Keratinocyte (primary cell): ENCODE measurements around the gene DCAF15. TPM values are rescaled to one million over a fixed set of nuclear protein-coding genes. Genes with fewer than 3 reads are reported as not detected.

Experiments
- DNase-seq: peaks from one replicate; pipeline ENCODE4 v3.0.0-alpha.2; 2011; ENCODE audit warnings: low read depth, missing footprints, low spot score
- FAIRE-seq: peaks from 2 replicates; lab custom pipeline; 2011; peaks lifted over from hg19 to GRCh38; lab: Jason Lieb, UNC
- H2AFZ ChIP-seq: 2 replicates; pipeline ENCODE4 v1.6.0; 2012; ENCODE audit warnings: low read length, control low read depth, inconsistent platforms; ENCODE audit not compliant: control insufficient read depth
- H3K27ac ChIP-seq: 2 replicates; pipeline ENCODE4 v1.5.1; 2011; ENCODE audit warnings: low read length; ENCODE audit not compliant: control insufficient read depth, insufficient read depth
- H3K27me3 ChIP-seq: 3 replicates; pipeline ENCODE4 v1.6.0; 2011; ENCODE audit warnings: low read length; ENCODE audit not compliant: control insufficient read depth, insufficient read depth; ENCODE audit errors: extremely low read depth
- H3K36me3 ChIP-seq, 2 experiments: 2 replicates in 1 of 2; 3 replicates in 1 of 2; pipeline ENCODE4 v1.5.1; 2011; ENCODE audit warnings: low read length in 2 of 2, mild to moderate bottlenecking in 1 of 2; ENCODE audit not compliant: control insufficient read depth in 2 of 2, insufficient read depth in 2 of 2; ENCODE audit errors: extremely low read depth in 1 of 2
- H3K4me1 ChIP-seq: 3 replicates; pipeline ENCODE4 v1.5.1; 2011; ENCODE audit warnings: low read length; ENCODE audit not compliant: control insufficient read depth, insufficient read depth; ENCODE audit errors: extremely low read depth
- H3K4me2 ChIP-seq: 3 replicates; pipeline ENCODE4 v1.6.0; 2011; ENCODE audit warnings: low read depth, low read length; ENCODE audit not compliant: control insufficient read depth, insufficient read depth; ENCODE audit errors: extremely low read depth
- H3K4me3 ChIP-seq, 3 experiments: fragments of 200-600 bp in 1 of 3; sonication (generic) in 1 of 3; 2 replicates in 2 of 3; 3 replicates in 1 of 3; pipeline ENCODE4 v1.5.1; 2011 to 2016; ENCODE audit warnings: low read length in 3 of 3, mild to moderate bottlenecking in 3 of 3, control low read depth in 2 of 3, inconsistent platforms in 1 of 3, low read depth in 1 of 3, mixed read lengths in 1 of 3, mixed run types in 1 of 3, moderate library complexity in 1 of 3; ENCODE audit not compliant: control insufficient read depth in 2 of 3, insufficient read depth in 2 of 3; ENCODE audit errors: extremely low read depth in 1 of 3
- H3K79me2 ChIP-seq: 2 replicates; pipeline ENCODE4 v1.6.0; 2012; ENCODE audit warnings: low read length; ENCODE audit not compliant: control insufficient read depth, insufficient read depth
- H3K9ac ChIP-seq: 3 replicates; pipeline ENCODE4 v1.6.0; 2011; ENCODE audit warnings: low read length; ENCODE audit not compliant: control insufficient read depth, insufficient read depth; ENCODE audit errors: extremely low read depth
- H3K9me1 ChIP-seq: 3 replicates; pipeline ENCODE4 v1.6.0; 2011; ENCODE audit warnings: low read length; ENCODE audit not compliant: control insufficient read depth, insufficient read depth; ENCODE audit errors: extremely low read depth
- H3K9me3 ChIP-seq: 2 replicates; pipeline ENCODE4 v1.5.1; 2012; ENCODE audit warnings: low read depth, low read length; ENCODE audit not compliant: control insufficient read depth
- H4K20me1 ChIP-seq: 3 replicates; pipeline ENCODE4 v1.6.0; 2011; ENCODE audit warnings: low read length; ENCODE audit not compliant: control insufficient read depth, insufficient read depth; ENCODE audit errors: extremely low read depth
- EZH2 ChIP-seq: IDR thresholded peaks from one replicate; pipeline ENCODE4 v1.6.1; 2012; ENCODE audit warnings: inconsistent platforms, mild to moderate bottlenecking, low read length, moderate library complexity
- dilution Hi-C: fragments of 300-500 bp; cut with MboI; formaldehyde crosslinking; loops from one replicate; pipeline ENCODE4 v1.7.0; 2020; ENCODE audit warnings: low sequenced_read_pairs; ENCODE audit not compliant: extremely low pct_ligation_motif_present
- polyA plus RNA-seq, 5 experiments: library from polyadenylated mRNA; depleted of rRNA in 3 of 5; stranded (reverse) in 3 of 5; stranded (forward) in 1 of 5; unstranded in 1 of 5; fragments of >200 nt; gene quantifications; 1 replicate in 1 of 5; 2 replicates in 3 of 5; 3 replicates in 1 of 5; pipeline versions ENCODE4 v1.2.1 to v1.2.3, GENCODE V29; 2011 to 2012; ENCODE audit warnings: missing spikeins in 2 of 5, low read depth in 1 of 5, low replicate concordance in 1 of 5
- TF ChIP-seq, protein P1 (sequence below), 3 experiments: IDR thresholded peaks in 1 of 3; conservative IDR thresholded peaks in 1 of 3; optimal IDR thresholded peaks in 1 of 3; 2 replicates in 2 of 3; 3 replicates in 1 of 3; pipeline versions ENCODE3 to v1.5.1; 2011; ENCODE audit warnings: low read length in 3 of 3, mild to moderate bottlenecking in 3 of 3, moderate library complexity in 2 of 3, control low read depth in 1 of 3, inconsistent platforms in 1 of 3; ENCODE audit not compliant: insufficient read depth in 2 of 3; ENCODE audit errors: extremely low read depth in 1 of 3

Gene DCAF15
- polyA plus RNA-seq, 1 donor (not counting 4 experiments of a cell fraction or from before 2014, with no cell fraction given): 15.1 TPM

DNA sequence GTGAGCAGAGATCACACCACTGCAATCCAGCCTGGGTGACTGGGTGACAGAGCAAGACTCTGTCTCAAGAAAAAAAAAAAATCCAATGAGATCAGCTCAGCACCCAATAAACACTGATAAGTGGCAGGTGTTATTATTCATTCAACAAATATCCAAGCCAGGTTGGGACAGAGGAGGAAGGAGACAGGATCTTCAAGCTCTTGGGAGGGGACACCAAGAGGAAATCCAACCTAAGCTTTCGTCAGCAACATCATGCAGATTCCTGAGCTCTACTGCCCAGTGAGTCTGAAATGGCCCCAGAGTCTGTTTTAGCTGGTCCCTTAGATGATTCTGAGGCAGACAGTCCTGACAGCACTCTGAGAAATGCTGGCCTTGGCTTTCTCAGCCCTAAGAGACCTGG is 46.1 kb downstream of the DCAF15 start:
- Histone ChIP-seq H3K9me1 (no peaks in the 10 kb centered on the region), H3K9ac (no peak overlapping the region), H2AFZ (no peak overlapping the region), H3K4me1 (peaks cover 10% of the 10 kb centered on the region), H3K9me3 (no peaks in the 10 kb centered on the region), H3K4me3 (no peak overlapping the region), H4K20me1 (no peaks in the 10 kb centered on the region), H3K79me2 (peaks cover 8% of the 10 kb centered on the region), H3K4me2 (no peak overlapping the region), H3K36me3 (peaks cover 0 to 10% of the 10 kb centered on the region in 2 experiments), H3K27ac (no peak overlapping the region), H3K27me3 (no peaks in the 10 kb centered on the region)
- FAIRE-seq: no peak
- no peak for DNase-seq
- no peak for TF ChIP-seq EZH2
- TF ChIP-seq, protein P1, sequence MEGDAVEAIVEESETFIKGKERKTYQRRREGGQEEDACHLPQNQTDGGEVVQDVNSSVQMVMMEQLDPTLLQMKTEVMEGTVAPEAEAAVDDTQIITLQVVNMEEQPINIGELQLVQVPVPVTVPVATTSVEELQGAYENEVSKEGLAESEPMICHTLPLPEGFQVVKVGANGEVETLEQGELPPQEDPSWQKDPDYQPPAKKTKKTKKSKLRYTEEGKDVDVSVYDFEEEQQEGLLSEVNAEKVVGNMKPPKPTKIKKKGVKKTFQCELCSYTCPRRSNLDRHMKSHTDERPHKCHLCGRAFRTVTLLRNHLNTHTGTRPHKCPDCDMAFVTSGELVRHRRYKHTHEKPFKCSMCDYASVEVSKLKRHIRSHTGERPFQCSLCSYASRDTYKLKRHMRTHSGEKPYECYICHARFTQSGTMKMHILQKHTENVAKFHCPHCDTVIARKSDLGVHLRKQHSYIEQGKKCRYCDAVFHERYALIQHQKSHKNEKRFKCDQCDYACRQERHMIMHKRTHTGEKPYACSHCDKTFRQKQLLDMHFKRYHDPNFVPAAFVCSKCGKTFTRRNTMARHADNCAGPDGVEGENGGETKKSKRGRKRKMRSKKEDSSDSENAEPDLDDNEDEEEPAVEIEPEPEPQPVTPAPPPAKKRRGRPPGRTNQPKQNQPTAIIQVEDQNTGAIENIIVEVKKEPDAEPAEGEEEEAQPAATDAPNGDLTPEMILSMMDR (optimal IDR thresholded peaks at IDR 0.05 in 1 of 3, IDR thresholded peaks at IDR 0.05 in 1 of 3, conservative IDR thresholded peaks at IDR 0.05 in 1 of 3; ENCODE audit: extremely low read depth in 1 of 3, insufficient read depth in 2 of 3, low read length in 3 of 3): no peak
- dilution Hi-C loops: no loop called here

- no peak overlapping the region for H2AFZ ChIP-seq
- H3K27ac ChIP-seq: no peak overlapping the region
- no peaks in the 10 kb centered on the region for H3K9me1 ChIP-seq
- no peaks in the 10 kb centered on the region for H3K9me3 ChIP-seq
- DNase-seq (no peak), FAIRE-seq (no peak)
- H4K20me1 ChIP-seq: no peaks in the 10 kb centered on the region
- H3K9ac ChIP-seq: no peak overlapping the region
- no peaks in the 10 kb centered on the region for H3K27me3 ChIP-seq
- peaks cover 8% of the 10 kb centered on the region for H3K79me2 ChIP-seq
- H3K4me1 ChIP-seq: peaks cover 14% of the 10 kb centered on the region
- no peak overlapping the region for H3K4me2 ChIP-seq
- H3K4me3 ChIP-seq: no peak overlapping the region
- TF ChIP-seq, protein P1 (optimal IDR thresholded peaks at IDR 0.05 in 1 of 3, IDR thresholded peaks at IDR 0.05 in 1 of 3, conservative IDR thresholded peaks at IDR 0.05 in 1 of 3; ENCODE audit: extremely low read depth in 1 of 3, insufficient read depth in 2 of 3, low read length in 3 of 3): no peak
- no peak for TF ChIP-seq EZH2
- H3K36me3 ChIP-seq: peaks cover 0 to 10% of the 10 kb centered on the region in 2 experiments
- dilution Hi-C loops: no loop called here
Observed at GRCh38 chr19:13999085-13999484, 46.8 kb downstream of the DCAF15 start.
